ENCODE data around the gene DSC1. TPM values are rescaled to one million over a fixed set of nuclear protein-coding genes. Genes with fewer than 3 reads are reported as not detected.
A peak's percentile ranks its signal among the peaks of the same experiment; 100 is the strongest.

Gene DSC1
- total and polyA plus RNA-seq, 12 donors = not detected

GRCh38 chr18:31207391-31207790 lies 44.7 kb upstream of the DSC1 start:
- no peaks in the 10 kb centered on the region for H3K9me3 ChIP-seq (replicated peaks in 1 of 3)
- intact Hi-C loops (cut with DNase I) = no loop called here

DNA sequence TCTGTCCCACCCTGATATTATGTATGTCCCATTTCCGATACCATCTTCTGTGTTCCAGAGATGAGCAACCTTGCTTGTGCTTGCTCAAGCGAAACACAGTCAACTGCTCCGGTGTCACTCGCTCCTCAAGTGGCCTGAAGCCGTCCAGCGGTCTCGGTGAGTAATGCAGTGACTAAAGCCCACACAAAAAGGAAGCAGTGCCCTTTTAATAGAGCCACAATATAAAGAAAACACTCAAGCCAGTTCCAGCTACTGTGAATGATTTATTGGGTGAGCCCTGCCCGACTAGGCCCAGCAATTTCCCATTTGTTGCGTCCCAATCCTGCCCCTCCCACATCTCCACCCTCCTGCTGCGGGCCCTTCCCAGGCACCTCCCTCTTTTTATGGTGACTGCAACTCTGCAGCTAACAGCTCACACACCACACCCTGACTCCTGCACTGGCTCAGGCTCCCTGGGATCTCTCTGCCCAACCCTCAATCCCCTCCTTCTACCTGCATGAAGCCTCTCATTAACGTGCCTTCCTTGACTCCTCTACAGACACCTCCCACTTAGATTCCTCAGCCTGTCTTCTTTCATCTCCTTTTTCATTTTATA lies 44.2 kb upstream of the DSC1 start:
- 26 to 36% (median 26%) methylated on average over 11 of the region's 11 CpGs for WGBS, 4 donors
- DNase-seq = peak; percentile 26 to 65 (median 46)
- no peak overlapping the region for H3K27ac ChIP-seq
- H3K4me3 ChIP-seq = no peak overlapping the region
- no peaks in the 10 kb centered on the region for H3K27me3 ChIP-seq
- intact Hi-C loops (cut with DNase I) = no loop called here
- no peaks in the 10 kb centered on the region for H3K9me3 ChIP-seq (replicated peaks in 1 of 3)
- no peaks in the 10 kb centered on the region for H3K4me1 ChIP-seq (replicated peaks in 1 of 2)
- TF ChIP-seq, protein P1, sequence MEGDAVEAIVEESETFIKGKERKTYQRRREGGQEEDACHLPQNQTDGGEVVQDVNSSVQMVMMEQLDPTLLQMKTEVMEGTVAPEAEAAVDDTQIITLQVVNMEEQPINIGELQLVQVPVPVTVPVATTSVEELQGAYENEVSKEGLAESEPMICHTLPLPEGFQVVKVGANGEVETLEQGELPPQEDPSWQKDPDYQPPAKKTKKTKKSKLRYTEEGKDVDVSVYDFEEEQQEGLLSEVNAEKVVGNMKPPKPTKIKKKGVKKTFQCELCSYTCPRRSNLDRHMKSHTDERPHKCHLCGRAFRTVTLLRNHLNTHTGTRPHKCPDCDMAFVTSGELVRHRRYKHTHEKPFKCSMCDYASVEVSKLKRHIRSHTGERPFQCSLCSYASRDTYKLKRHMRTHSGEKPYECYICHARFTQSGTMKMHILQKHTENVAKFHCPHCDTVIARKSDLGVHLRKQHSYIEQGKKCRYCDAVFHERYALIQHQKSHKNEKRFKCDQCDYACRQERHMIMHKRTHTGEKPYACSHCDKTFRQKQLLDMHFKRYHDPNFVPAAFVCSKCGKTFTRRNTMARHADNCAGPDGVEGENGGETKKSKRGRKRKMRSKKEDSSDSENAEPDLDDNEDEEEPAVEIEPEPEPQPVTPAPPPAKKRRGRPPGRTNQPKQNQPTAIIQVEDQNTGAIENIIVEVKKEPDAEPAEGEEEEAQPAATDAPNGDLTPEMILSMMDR (IDR thresholded peaks at IDR 0.05) = peak in 2 of 6 experiments; percentile 4 to 26
- no peak for TF ChIP-seq POLR2A (IDR thresholded peaks at IDR 0.05)
- no peaks in the 10 kb centered on the region for H3K36me3 ChIP-seq (replicated peaks in 1 of 2)

More at GRCh38 chr18:31207391-31207790, 44.7 kb upstream of the DSC1 start:
- no peaks in the 10 kb centered on the region for H3K36me3 ChIP-seq (replicated peaks in 1 of 2)
- TF ChIP-seq, protein P1 (IDR thresholded peaks at IDR 0.05) = no peak
- 82 to 90% (median 84%) methylated on average over 6 of the region's 6 CpGs for WGBS, 4 donors
- no peak overlapping the region for H3K27ac ChIP-seq
- H3K27me3 ChIP-seq = no peaks in the 10 kb centered on the region
- no peaks in the 10 kb centered on the region for H3K4me1 ChIP-seq (replicated peaks in 1 of 2)
- no peak overlapping the region for H3K4me3 ChIP-seq
- DNase-seq = no peak

DNA sequence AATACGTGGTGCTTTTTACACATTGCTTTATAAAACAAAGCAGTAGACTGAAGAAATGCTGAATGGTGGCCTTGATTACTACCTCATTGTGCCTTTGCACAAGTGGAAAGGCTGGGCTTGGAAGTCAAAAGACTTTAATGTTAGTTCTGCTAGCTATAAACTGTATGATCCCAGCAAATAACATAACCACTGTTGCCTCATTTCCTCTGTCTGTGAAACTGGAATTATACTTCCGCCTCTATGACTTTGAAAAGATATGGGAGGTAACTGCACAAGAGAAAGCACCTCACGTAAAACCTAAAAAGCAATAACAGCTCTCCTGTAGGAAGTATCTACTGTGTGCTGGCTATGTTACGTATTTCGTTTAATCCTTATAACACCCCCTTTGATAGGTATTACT lies 43.4 kb upstream of the DSC1 start:
- no peak for TF ChIP-seq POLR2A (IDR thresholded peaks at IDR 0.05)
- TF ChIP-seq, protein P1 (IDR thresholded peaks at IDR 0.05) = no peak
- no peaks in the 10 kb centered on the region for H3K36me3 ChIP-seq (replicated peaks in 1 of 2)
- H3K27ac ChIP-seq = no peak overlapping the region
- H3K4me1 ChIP-seq (replicated peaks in 1 of 2) = no peaks in the 10 kb centered on the region
- DNase-seq = no peak
- no peak overlapping the region for H3K4me3 ChIP-seq
- no peaks in the 10 kb centered on the region for H3K27me3 ChIP-seq
- intact Hi-C loops (cut with DNase I) = no loop called here
- 74 to 82% (median 77%) methylated on average over 5 of the region's 5 CpGs for WGBS, 4 donors
- H3K9me3 ChIP-seq (replicated peaks in 1 of 3) = no peaks in the 10 kb centered on the region

GRCh38 chr18:31205273-31205672 lies 42.6 kb upstream of the DSC1 start:
- TF ChIP-seq POLR2A (IDR thresholded peaks at IDR 0.05) = no peak
- TF ChIP-seq, protein P1 (IDR thresholded peaks at IDR 0.05) = no peak
- no peaks in the 10 kb centered on the region for H3K27me3 ChIP-seq
- intact Hi-C loops (cut with DNase I) = no loop called here
- no peaks in the 10 kb centered on the region for H3K9me3 ChIP-seq (replicated peaks in 1 of 3)
- no peak overlapping the region for H3K4me3 ChIP-seq
- WGBS, 4 donors = 78 to 87% (median 83%) methylated on average over 2 of the region's 2 CpGs
- no peaks in the 10 kb centered on the region for H3K36me3 ChIP-seq (replicated peaks in 1 of 2)
- no peak for DNase-seq
- H3K4me1 ChIP-seq (replicated peaks in 1 of 2) = no peaks in the 10 kb centered on the region
- no peak overlapping the region for H3K27ac ChIP-seq

All from adrenal gland (tissue), 12 donors.